HCT116 (cell line): ENCODE data around the gene PREP. TPM values are rescaled to one million over a fixed set of nuclear protein-coding genes. Genes with fewer than 3 reads are reported as not detected.

ENCODE experiments used
- ATAC-seq: fragments of 200-7000 bp; cut with Tn5 transposase; 2 replicates; pipeline ENCODE4 v1.9.1; 2020; ENCODE audit warnings: mild to moderate bottlenecking, moderate library complexity
- BruUV-seq: library from RNA; stranded (reverse); fragments of 400-500 nt; replicated peaks from 2 replicates; lab custom pipeline; 2021; lab: Mats Ljungman, UMichigan
- CTCF ChIA-PET: fragments of 300-600 bp; sonication (Branson Sonifier 250); formaldehyde crosslinking; loops from one replicate; lab custom pipeline; 2021; ENCODE audit warnings: antibody characterized with exemption; lab: Charles Lee
- POLR2A ChIA-PET: fragments of 300-600, 350-600 bp; sonication (Branson Sonifier 250); formaldehyde crosslinking; loops from one replicate; lab custom pipeline; 2021; ENCODE audit warnings: antibody characterized with exemption; lab: Charles Lee
- RAD21 ChIA-PET, 2 experiments: fragments of 300-600 bp; sonication (Branson Sonifier 250); formaldehyde crosslinking; loops; one replicate each; lab custom pipeline; 2023; ENCODE audit warnings: low total read pairs in 2 of 2; ENCODE audit not compliant: uncharacterized antibody in 2 of 2, unreplicated experiment in 2 of 2, low non-redundant PET in 1 of 2; lab: Charles Lee
- DNase-seq: peaks from one replicate; pipeline ENCODE4 v3.0.0-alpha.2; 2010; ENCODE audit warnings: low read depth, low spot score
- H2AFZ ChIP-seq: fragments of 200-600 bp; shearing (Covaris generic), sonication (generic); 2 replicates; pipeline ENCODE4 v1.6.1; 2017; ENCODE audit warnings: low read depth, mixed run types, mixed read lengths, antibody characterized with exemption, low read length; ENCODE audit not compliant: poor library complexity, severe bottlenecking
- H3K27ac ChIP-seq: 2 replicates; pipeline ENCODE4 v1.5.1; 2012; ENCODE audit warnings: low read depth, low read length
- H3K27me3 ChIP-seq: fragments of 200-600 bp; sonication (generic); 2 replicates; pipeline ENCODE4 v1.6.1; 2016; ENCODE audit warnings: mixed run types, low read length, mixed read lengths; ENCODE audit not compliant: insufficient read depth
- H3K36me3 ChIP-seq, 2 experiments: fragments of 200-500 bp in 1 of 2; fragments of 200-600 bp in 1 of 2; sonication (Bioruptor generic) in 1 of 2; sonication (generic) in 1 of 2; 2 replicates each; pipeline versions ENCODE4 v1.5.1 to v1.6.1; 2014 to 2016; ENCODE audit warnings: low read length in 2 of 2, inconsistent platforms in 1 of 2, mixed read lengths in 1 of 2, mixed run types in 1 of 2; ENCODE audit not compliant: insufficient read depth in 2 of 2, control insufficient read depth in 1 of 2
- H3K4me1 ChIP-seq, 2 experiments: fragments of 200-600 bp in 1 of 2; sonication (generic) in 1 of 2; 2 replicates each; pipeline versions ENCODE4 v1.5.1 to v1.6.1; 2012 to 2017; ENCODE audit warnings: low read length in 2 of 2, inconsistent platforms in 1 of 2, mild to moderate bottlenecking in 1 of 2, mixed read lengths in 1 of 2, mixed run types in 1 of 2, moderate library complexity in 1 of 2; ENCODE audit not compliant: insufficient read depth in 2 of 2, control insufficient read depth in 1 of 2
- H3K4me2 ChIP-seq: fragments of 200-600 bp; sonication (generic); 2 replicates; pipeline ENCODE4 v1.6.1; 2017; ENCODE audit warnings: mixed run types, low read length, mixed read lengths
- H3K4me3 ChIP-seq, 2 experiments: fragments of 200-600 bp in 1 of 2; sonication (generic) in 1 of 2; replicated peaks in 1 of 2; 2 replicates each; pipeline ENCODE4 v1.5.1; 2011 to 2016; ENCODE audit warnings: low read length in 2 of 2, control low read depth in 1 of 2, low read depth in 1 of 2, mild to moderate bottlenecking in 1 of 2, mixed read lengths in 1 of 2, mixed run types in 1 of 2
- H3K79me2 ChIP-seq: fragments of 200-600 bp; sonication (generic); 2 replicates; pipeline ENCODE4 v1.6.1; 2017; ENCODE audit warnings: mild to moderate bottlenecking, mixed run types, low read length, moderate library complexity, mixed read lengths; ENCODE audit not compliant: insufficient read depth
- H3K9ac ChIP-seq: fragments of 200-600 bp; sonication (generic); 2 replicates; pipeline ENCODE4 v1.6.1; 2016; ENCODE audit warnings: low read length, mixed read lengths
- H3K9me2 ChIP-seq: fragments of 200-600 bp; sonication (generic), shearing (Covaris generic); 2 replicates; pipeline ENCODE4 v1.6.1; 2017; ENCODE audit warnings: mixed run types, mild to moderate bottlenecking, moderate library complexity; ENCODE audit not compliant: insufficient read depth
- H3K9me3 ChIP-seq, 2 experiments: fragments of 200-500 bp in 1 of 2; fragments of 200-600 bp in 1 of 2; sonication (Bioruptor generic) in 1 of 2; sonication (generic) in 1 of 2; 2 replicates each; pipeline ENCODE4 v1.6.1; 2014 to 2017; ENCODE audit warnings: low read length in 2 of 2, mixed read lengths in 2 of 2, inconsistent platforms in 1 of 2, low read depth in 1 of 2, mild to moderate bottlenecking in 1 of 2, mixed run types in 1 of 2, moderate library complexity in 1 of 2; ENCODE audit not compliant: control insufficient read depth in 1 of 2, insufficient read depth in 1 of 2
- H4K20me1 ChIP-seq: fragments of 200-600 bp; sonication (generic), shearing (Covaris generic); 2 replicates; pipeline ENCODE4 v1.6.1; 2017; ENCODE audit warnings: mixed run types, mild to moderate bottlenecking, moderate library complexity; ENCODE audit not compliant: insufficient read depth
- ATF3 ChIP-seq: IDR thresholded peaks from 2 replicates; pipeline ENCODE4 v1.6.1; 2012
- CEBPB ChIP-seq: IDR thresholded peaks from 2 replicates; pipeline ENCODE4 v1.6.1; 2012; ENCODE audit warnings: low read depth
- ELF1 ChIP-seq: IDR thresholded peaks from 2 replicates; pipeline ENCODE4 v1.6.1; 2012; ENCODE audit warnings: low read depth, borderline replicate concordance
- FOSL1 ChIP-seq: IDR thresholded peaks from 2 replicates; pipeline ENCODE4 v1.6.1; 2012; ENCODE audit warnings: low read depth
- JUND ChIP-seq: IDR thresholded peaks from 2 replicates; pipeline ENCODE4 v1.6.1; 2012
- POLR2A ChIP-seq: IDR thresholded peaks from 2 replicates; pipeline ENCODE4 v1.7.0; 2011; ENCODE audit warnings: borderline replicate concordance; ENCODE audit not compliant: insufficient read depth, insufficient read length; ENCODE audit errors: extremely low read depth
- RAD21 ChIP-seq: IDR thresholded peaks from 2 replicates; pipeline ENCODE4 v1.6.1; 2012; ENCODE audit warnings: low read depth, mild to moderate bottlenecking
- REST ChIP-seq: IDR thresholded peaks from 2 replicates; pipeline ENCODE4 v1.6.1; 2012; ENCODE audit warnings: low read depth
- SIN3A ChIP-seq: IDR thresholded peaks from 2 replicates; pipeline ENCODE4 v1.6.1; 2012; ENCODE audit warnings: low read depth
- SP1 ChIP-seq: IDR thresholded peaks from 2 replicates; pipeline ENCODE4 v1.6.1; 2012; ENCODE audit warnings: low read depth
- TCF7L2 ChIP-seq: IDR thresholded peaks from 2 replicates; pipeline ENCODE4 v1.7.0; 2011; ENCODE audit warnings: borderline replicate concordance, inconsistent platforms; ENCODE audit not compliant: insufficient read depth, insufficient read length; ENCODE audit errors: extremely low read depth
- YY1 ChIP-seq: IDR thresholded peaks from 2 replicates; pipeline ENCODE4 v1.6.1; 2011; ENCODE audit warnings: low read length, low read depth, moderate library complexity, mild to moderate bottlenecking; ENCODE audit not compliant: insufficient replicate concordance; ENCODE audit errors: extremely low read depth
- ZFX ChIP-seq: fragments of 450-650 bp; IDR thresholded peaks from 2 replicates; pipeline ENCODE4 v1.6.1; 2017
- ZNF274 ChIP-seq: fragments of 200-500 bp; sonication (Bioruptor generic); IDR thresholded peaks from 2 replicates; pipeline ENCODE4 v1.6.1; 2014; ENCODE audit warnings: mild to moderate bottlenecking, low read depth, low read length, inconsistent platforms
- intact Hi-C: fragments of 100-400 bp; cut with micrococcal nuclease; formaldehyde crosslinking; loops from 2 replicates; pipeline ENCODE4 v1.10.0; 2022
- total RNA-seq: library from RNA; stranded (reverse); gene quantifications from one replicate; pipeline ENCODE4 v1.2.1, GENCODE V29; 2021; ENCODE audit not compliant: unreplicated experiment
- TF ChIP-seq, protein P1 (sequence below): IDR thresholded peaks from 2 replicates; pipeline ENCODE4 v1.6.1; 2012

PREP gene
- total RNA-seq, 1 experiment from 2014 or later, result 53.5 TPM

GRCh38 chr6:105442369-105442768 is 39.5 kb upstream of the PREP start:
- RAD21 ChIA-PET, result no interaction called here
- Histone ChIP-seq H3K4me2 (no peak overlapping the region), H2AFZ (no peak overlapping the region), H3K79me2 (no peaks in the 10 kb centered on the region), H3K9me3 (no peaks in the 10 kb centered on the region), H3K4me3 (no peak overlapping the region), H3K9me2 (0 out of 2 replicates have a peak, but pooled peaks cover 4% of the 10 kb centered on the region), H3K27ac (no peak overlapping the region), H3K27me3 (no peaks in the 10 kb centered on the region), H4K20me1 (no peaks in the 10 kb centered on the region), H3K9ac (no peak overlapping the region), H3K4me1 (no peaks in the 10 kb centered on the region), H3K36me3 (no peaks in the 10 kb centered on the region)
- TF ChIP-seq ATF3 (no peak), JUND (no peak), YY1 (no peak), REST (no peak), ZNF274 (no peak), SP1 (no peak), ELF1 (no peak), TCF7L2 (no peak), ZFX (no peak), RAD21 (no peak), POLR2A (no peak), FOSL1 (no peak), SIN3A (no peak), CEBPB (no peak)
- TF ChIP-seq, protein P1, sequence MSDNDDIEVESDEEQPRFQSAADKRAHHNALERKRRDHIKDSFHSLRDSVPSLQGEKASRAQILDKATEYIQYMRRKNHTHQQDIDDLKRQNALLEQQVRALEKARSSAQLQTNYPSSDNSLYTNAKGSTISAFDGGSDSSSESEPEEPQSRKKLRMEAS, result no peak
- BruUV-seq, result no TSS peak
- ATAC-seq (no peak), DNase-seq (no peak)
- POLR2A ChIA-PET, result no interaction called here
- intact Hi-C loops, result no loop called here
- CTCF ChIA-PET, result no interaction called here
